Keratinocyte (primary cell): ENCODE data around the gene RNU7-1.

Experiments used
- CTCF ChIP-seq, 3 experiments: IDR thresholded peaks in 1 of 3; conservative IDR thresholded peaks in 1 of 3; optimal IDR thresholded peaks in 1 of 3; 2 replicates in 2 of 3; 3 replicates in 1 of 3; pipeline versions ENCODE3 to v1.5.1; 2011; ENCODE audit warnings: low read length in 3 of 3, mild to moderate bottlenecking in 3 of 3, moderate library complexity in 2 of 3, control low read depth in 1 of 3, inconsistent platforms in 1 of 3; ENCODE audit not compliant: insufficient read depth in 2 of 3; ENCODE audit errors: extremely low read depth in 1 of 3
- EZH2 ChIP-seq: IDR thresholded peaks from one replicate; pipeline ENCODE4 v1.6.1; 2012; ENCODE audit warnings: inconsistent platforms, mild to moderate bottlenecking, low read length, moderate library complexity

DNA sequence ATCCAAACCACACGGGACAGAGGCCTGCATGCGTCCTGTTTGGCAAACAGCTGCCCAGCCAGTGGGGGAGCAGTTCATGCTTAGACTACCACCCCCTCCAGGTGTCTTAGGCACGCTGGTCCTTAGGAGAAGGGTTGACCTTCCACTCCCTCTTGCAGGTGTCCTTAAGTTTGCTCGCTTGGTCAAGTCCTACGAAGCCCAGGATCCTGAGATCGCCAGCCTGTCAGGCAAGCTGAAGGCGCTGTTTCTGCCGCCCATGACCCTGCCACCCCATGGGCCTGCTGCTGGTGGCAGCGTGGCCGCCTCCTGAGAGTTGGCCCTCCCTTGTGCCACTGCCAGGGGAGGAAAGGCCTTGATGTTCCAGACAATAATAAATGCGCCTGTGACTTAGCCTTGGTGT lies 2.0 kb downstream of the RNU7-1 start:
- TF ChIP-seq CTCF (optimal IDR thresholded peaks at IDR 0.05 in 1 of 3, IDR thresholded peaks at IDR 0.05 in 1 of 3, conservative IDR thresholded peaks at IDR 0.05 in 1 of 3; ENCODE audit: extremely low read depth in 1 of 3, insufficient read depth in 2 of 3, low read length in 3 of 3): no peak
- no peak for TF ChIP-seq EZH2
